GM12878 (cell line): ENCODE measurements around the gene SLC9C1. TPM values are rescaled to one million over a fixed set of nuclear protein-coding genes. Genes with fewer than 3 reads are reported as not detected.

Source experiments
- ATF2 ChIP-seq: IDR thresholded peaks from 2 replicates; pipeline ENCODE4 v1.6.1; 2012; ENCODE audit warnings: low read length, inconsistent platforms
- ATF7 ChIP-seq: fragments of 450-650 bp; IDR thresholded peaks from 2 replicates; pipeline ENCODE4 v1.6.1; 2016; ENCODE audit warnings: low read depth, mild to moderate bottlenecking
- BCL3 ChIP-seq: IDR thresholded peaks from 2 replicates; pipeline ENCODE4 v1.6.1; 2011; ENCODE audit warnings: borderline replicate concordance, low read depth, mild to moderate bottlenecking, moderate library complexity, low read length; ENCODE audit not compliant: insufficient read depth, poor library complexity, severe bottlenecking
- CUX1 ChIP-seq: IDR thresholded peaks from 2 replicates; pipeline ENCODE4 v1.6.1; 2012; ENCODE audit warnings: improper control_type of control experiment, low read depth, low read length; ENCODE audit not compliant: insufficient replicate concordance
- E2F4 ChIP-seq: IDR thresholded peaks from 2 replicates; pipeline ENCODE4 v1.6.1; 2012; ENCODE audit warnings: low read depth, low read length, improper control_type of control experiment
- IKZF1 ChIP-seq: fragments of 450-650 bp; conservative IDR thresholded peaks from 2 replicates; pipeline ENCODE4 v1.6.1; 2017; ENCODE audit warnings: antibody characterized with exemption, mild to moderate bottlenecking
- KLF5 ChIP-seq: fragments of 450-650 bp; IDR thresholded peaks from 2 replicates; pipeline ENCODE4 v1.6.1; 2014; ENCODE audit warnings: mild to moderate bottlenecking; ENCODE audit not compliant: partially characterized antibody
- PBX3 ChIP-seq: IDR thresholded peaks from 2 replicates; pipeline ENCODE4 v1.6.1; 2011; ENCODE audit warnings: mild to moderate bottlenecking, low read depth, low read length, moderate library complexity; ENCODE audit not compliant: insufficient replicate concordance
- PML ChIP-seq: IDR thresholded peaks from 2 replicates; pipeline ENCODE4 v1.6.1; 2012; ENCODE audit warnings: low read length, inconsistent platforms
- POU2F2 ChIP-seq: IDR thresholded peaks from 3 replicates; pipeline ENCODE4 v1.6.1; 2011; ENCODE audit warnings: low read depth, mild to moderate bottlenecking, low read length, borderline replicate concordance
- SRF ChIP-seq, 2 experiments: IDR thresholded peaks; 2 replicates each; pipeline ENCODE4 v1.6.1; 2011; ENCODE audit warnings: low read depth in 2 of 2, low read length in 2 of 2, mild to moderate bottlenecking in 1 of 2, moderate library complexity in 1 of 2
- TCF12 ChIP-seq: IDR thresholded peaks from 2 replicates; pipeline ENCODE4 v1.6.1; 2011; ENCODE audit warnings: low read depth, mild to moderate bottlenecking, low read length
- YY1 ChIP-seq: IDR thresholded peaks from 2 replicates; pipeline ENCODE4 v1.6.1; 2011; ENCODE audit warnings: low read depth, mild to moderate bottlenecking, low read length
- ZBED1 ChIP-seq: IDR thresholded peaks from 2 replicates; pipeline ENCODE4 v1.6.1; 2016; ENCODE audit warnings: borderline replicate concordance
- ZBTB4 ChIP-seq: fragments of 450-650 bp; formaldehyde crosslinking; IDR thresholded peaks from 2 replicates; pipeline ENCODE4 v1.4.0; 2022; ENCODE audit warnings: mild to moderate bottlenecking, moderate library complexity
- polyA plus RNA-seq, 11 experiments: library from polyadenylated mRNA; depleted of rRNA in 4 of 11; unstranded in 6 of 11; stranded (reverse) in 5 of 11; fragments of >200 nt; fragmentation: Nextera tagmentation in 4 of 11; fragmentation: Illumina TruSeq in 1 of 11; extraction: Ambion mirVana in 4 of 11; extraction: Trizol in 1 of 11; gene quantifications; 1 replicate in 1 of 11; 2 replicates in 10 of 11; pipeline versions ENCODE4 v1.2.1 to v1.2.3, GENCODE V29; 2011 to 2016; ENCODE audit warnings: inconsistent platforms in 2 of 11, missing spikeins in 2 of 11, low read depth in 1 of 11
- total RNA-seq, 4 experiments: library from RNA; depleted of rRNA in 3 of 4; stranded (reverse); fragments of >200 nt in 3 of 4; fragmentation: Illumina TruSeq in 1 of 4; extraction: Trizol in 1 of 4; gene quantifications; 2 replicates each; pipeline versions ENCODE4 v1.2.1 to v1.2.3, GENCODE V29; 2013 to 2021

SLC9C1 gene
- total and polyA plus RNA-seq, 10 of the 15 experiments (the other 5 are each of a cell fraction or from before 2014, with no cell fraction given), result not detected

GRCh38 chr3:112123548-112123947, 170.5 kb downstream of the SLC9C1 start (continued):
- TF ChIP-seq ATF2, result peak; percentile 55
- TF ChIP-seq ATF7, result 0 out of 2 replicates have a peak, but pooled peaks have one; percentile 7
- no peak for TF ChIP-seq E2F4
- no peak for TF ChIP-seq KLF5
- peak; percentile 18; the same call in 1 of the 3 replicates for TF ChIP-seq POU2F2
- peak; percentile 71 for TF ChIP-seq PBX3
- TF ChIP-seq ZBED1, result peak; percentile 66; the same call in 1 of the 2 replicates
- TF ChIP-seq PML, result 0 out of 2 replicates have a peak, but pooled peaks have one; percentile 19
- TF ChIP-seq IKZF1, result 0 out of 2 replicates have a peak, but pooled peaks have one; percentile 2
- TF ChIP-seq YY1, result 0 out of 2 replicates have a peak, but pooled peaks have one; percentile 16
- no peak for TF ChIP-seq SRF (IDR thresholded peaks at IDR 0.05; ENCODE audit: low read depth in 2 of 2, low read length in 2 of 2)
- TF ChIP-seq BCL3, result peak; percentile 96
- TF ChIP-seq ZBTB4, result 0 out of 2 replicates have a peak, but pooled peaks have one; percentile 28
- TF ChIP-seq CUX1, result peak; percentile 89
- TF ChIP-seq TCF12, result peak; percentile 63; the same call in 1 of the 2 replicates
